Ovary (tissue), 3 donors: Measurements from ENCODE around the gene MCM9.

Source experiments
- CTCF ChIP-seq, 3 donors: fragments of 450-650 bp in 2 of 3; fragments of 200-600 bp in 1 of 3; IDR thresholded peaks; one replicate each; pipeline versions ENCODE4 v1.5.1 to v1.8.0; 2016 to 2022; ENCODE audit warnings: antibody characterized with exemption in 3 of 3, mild to moderate bottlenecking in 1 of 3
- EP300 ChIP-seq: sonication (generic); formaldehyde crosslinking; IDR thresholded peaks from one replicate; pipeline ENCODE4 v1.6.1; 2017; ENCODE audit warnings: antibody characterized with exemption
- POLR2A ChIP-seq: fragments of 450-650 bp; IDR thresholded peaks from one replicate; pipeline ENCODE4 v1.6.1; 2017; ENCODE audit warnings: antibody characterized with exemption, mild to moderate bottlenecking, moderate library complexity
- donor health status: DM: no; HTN: no; CAD: no.

GRCh38 chr6:118771253-118771652 lies 163.7 kb downstream of the MCM9 start:
- TF ChIP-seq CTCF (IDR thresholded peaks at IDR 0.05) (no peak), POLR2A (no peak), EP300 (no peak)
